Measurements from ENCODE around the gene F11.
"Not testable (repeated sequence)": the region's sequence is repeated elsewhere in the genome, so short reads cannot be mapped to it uniquely, and the experiment has no call there.

Gene F11

GRCh38 chr4:186265683-186266652 is at the start of gene F11:
Gene F11, plus strand, starts transcription at chr4:186266189. Its CDS starts 948 bp downstream, at chr4:186267137.
- no peak for DNase-seq (ENCODE audit: low spot score)

GRCh38 chr4:186216465-186217024 is 49.4 kb upstream of the F11 start:
- DNase-seq (ENCODE audit: low spot score) = no peak

DNA sequence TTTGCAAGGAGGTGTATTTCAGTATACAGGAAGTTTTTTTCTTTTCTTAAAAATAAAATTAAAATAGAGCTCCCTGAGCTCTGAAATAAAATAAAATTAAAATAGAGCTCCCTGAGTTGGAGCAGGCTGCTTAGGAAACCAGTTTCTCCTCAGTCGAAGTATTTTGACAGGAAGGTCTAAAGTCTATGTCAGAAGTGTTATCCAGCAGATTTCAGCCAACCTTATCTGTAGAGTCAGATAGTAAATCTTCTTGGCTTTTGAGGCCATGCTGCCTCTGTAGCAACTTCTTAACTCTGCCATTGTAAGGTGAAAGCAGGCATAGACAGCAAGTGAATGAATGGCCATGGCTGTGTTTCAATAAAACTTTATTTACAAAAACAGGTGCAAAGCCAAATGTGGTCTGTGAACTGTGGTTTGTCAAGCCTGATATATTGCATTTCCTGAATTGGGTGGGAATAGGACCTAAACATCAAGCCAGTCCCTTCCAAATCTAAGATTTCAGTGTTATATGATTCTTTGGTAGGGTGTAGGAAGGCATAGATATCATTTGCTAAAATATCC is 48.2 kb upstream of the F11 start:
- DNase-seq (ENCODE audit: low spot score) = no peak

DNA sequence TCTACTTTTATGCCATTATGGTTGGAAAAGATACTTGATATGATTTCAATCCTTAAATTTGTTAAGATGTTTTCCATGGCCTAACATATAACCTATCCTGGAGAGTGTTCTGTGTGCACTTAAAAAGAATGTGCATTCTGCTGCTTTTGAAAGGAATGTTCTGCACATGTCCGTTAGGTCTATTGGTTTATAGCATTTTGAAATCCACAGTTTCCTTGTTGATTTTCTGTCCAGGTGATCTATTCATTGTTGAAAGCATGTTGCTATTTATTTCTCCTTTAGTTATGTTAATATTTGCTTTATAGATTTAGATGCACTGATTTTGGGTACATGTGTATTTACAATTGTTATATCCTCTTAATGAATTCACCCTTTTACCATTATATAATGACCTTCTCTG is 44.4 kb upstream of the F11 start:
- DNase-seq (ENCODE audit: low spot score) = no peak

- DNase-seq (ENCODE audit: low spot score) = no peak
Measured at GRCh38 chr4:186225848-186226247, 40.1 kb upstream of the F11 start.

DNA sequence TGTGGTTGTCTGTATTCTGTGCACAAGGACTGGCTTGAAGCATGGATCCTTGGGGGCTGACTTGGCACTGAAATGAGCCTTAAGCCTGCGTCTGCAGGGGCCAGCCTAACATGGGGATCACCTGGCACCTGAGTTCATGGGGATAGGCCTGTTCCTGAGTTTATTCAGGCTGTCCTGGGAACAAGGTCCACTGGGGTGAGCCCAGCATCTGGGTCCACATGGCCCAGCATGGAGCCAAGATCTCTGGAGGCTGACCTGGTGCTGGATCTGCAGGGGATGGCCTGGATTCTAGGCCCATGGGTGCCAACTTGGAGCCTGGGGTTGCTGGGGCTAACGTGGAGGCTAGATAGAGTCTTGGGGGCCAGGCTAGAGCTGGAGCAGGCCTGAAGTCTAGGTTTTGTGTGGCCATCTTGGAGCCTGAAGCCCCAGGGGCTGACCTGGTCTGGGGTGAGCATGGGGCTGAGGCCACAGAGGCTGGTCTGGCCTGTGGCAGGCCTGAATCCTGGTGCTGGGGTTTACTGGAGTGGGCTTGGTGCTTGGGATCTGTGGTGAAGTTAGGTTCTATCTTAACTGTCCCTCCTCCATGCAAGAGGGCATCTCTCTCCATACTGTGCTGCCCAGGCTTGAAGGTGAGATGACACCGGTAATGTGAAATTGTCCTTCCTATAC is 39.3 kb upstream of the F11 start:
- no peak for DNase-seq (ENCODE audit: low spot score)

- peak; percentile 6 for DNase-seq (ENCODE audit: low spot score)
Measured at GRCh38 chr4:186227221-186227620, 38.8 kb upstream of the F11 start, which contains the start of gene KLKB1. Gene KLKB1, plus strand, starts transcription at chr4:186227507. Its CDS starts 689 bp downstream, at chr4:186228196.

GRCh38 chr4:186227744-186228513 is 38.1 kb upstream of the F11 start:
- DNase-seq (ENCODE audit: low spot score) = no peak

GRCh38 chr4:186228514-186228894 is 37.5 kb upstream of the F11 start:
- DNase-seq (ENCODE audit: low spot score) = no peak

DNA sequence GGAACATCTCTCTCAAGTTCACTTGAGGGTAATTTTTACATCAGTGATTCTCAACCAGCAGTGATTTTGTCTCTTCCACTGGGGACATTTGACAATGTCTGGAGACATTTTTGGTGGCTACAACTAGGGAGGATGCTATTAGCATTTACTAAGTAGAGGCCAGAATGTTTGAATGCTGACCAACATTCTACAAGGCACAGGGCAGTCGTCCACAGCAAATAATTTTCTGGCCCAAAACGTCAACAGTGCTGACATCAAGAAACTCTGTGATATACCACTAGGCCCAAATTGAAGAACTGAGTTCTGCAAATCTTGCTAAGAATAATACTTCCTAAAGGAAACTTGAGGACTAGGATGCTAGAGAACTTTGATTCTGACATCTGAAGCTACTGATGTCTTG is 31.6 kb upstream of the F11 start:
- DNase-seq (ENCODE audit: low spot score) = no peak

GRCh38 chr4:186236126-186236525 is 29.9 kb upstream of the F11 start:
- DNase-seq (ENCODE audit: low spot score) = no peak

- no peak for DNase-seq (ENCODE audit: low spot score)
Measured at GRCh38 chr4:186240452-186240847, 25.5 kb upstream of the F11 start.

DNA sequence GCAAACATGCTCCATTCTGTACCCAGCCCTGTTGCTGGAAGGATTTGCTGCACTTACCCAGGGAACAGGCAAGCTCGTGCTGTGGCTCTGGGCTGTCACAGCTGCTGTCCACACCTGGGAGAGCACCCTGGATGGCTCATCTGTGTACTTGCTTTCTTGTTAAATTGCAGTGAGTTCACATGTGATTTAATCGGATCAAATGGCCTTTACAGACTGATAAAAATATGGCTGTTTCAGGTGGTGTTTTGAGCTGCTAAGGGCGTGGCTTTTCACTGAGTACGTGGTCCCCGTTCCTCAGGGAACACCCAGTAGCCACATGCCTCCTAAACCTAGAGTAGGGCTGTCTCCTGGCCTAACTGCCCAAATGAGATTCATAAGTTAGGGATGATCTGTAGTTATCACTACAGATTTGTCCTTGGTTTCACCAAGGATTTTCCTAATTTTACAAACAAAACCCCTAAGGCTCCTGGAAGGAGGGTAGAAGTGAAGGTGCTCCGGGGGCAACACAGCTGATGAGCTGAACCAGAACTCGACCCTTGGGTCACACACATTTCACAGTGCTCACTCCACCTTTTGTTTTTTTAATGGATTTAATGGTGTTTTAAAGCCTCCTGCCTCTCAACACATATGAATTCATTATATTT is 25.0 kb upstream of the F11 start:
- DNase-seq (ENCODE audit: low spot score) = no peak

- DNase-seq (ENCODE audit: low spot score) = no peak
Measured at GRCh38 chr4:186241616-186242015, 24.4 kb upstream of the F11 start.

DNA sequence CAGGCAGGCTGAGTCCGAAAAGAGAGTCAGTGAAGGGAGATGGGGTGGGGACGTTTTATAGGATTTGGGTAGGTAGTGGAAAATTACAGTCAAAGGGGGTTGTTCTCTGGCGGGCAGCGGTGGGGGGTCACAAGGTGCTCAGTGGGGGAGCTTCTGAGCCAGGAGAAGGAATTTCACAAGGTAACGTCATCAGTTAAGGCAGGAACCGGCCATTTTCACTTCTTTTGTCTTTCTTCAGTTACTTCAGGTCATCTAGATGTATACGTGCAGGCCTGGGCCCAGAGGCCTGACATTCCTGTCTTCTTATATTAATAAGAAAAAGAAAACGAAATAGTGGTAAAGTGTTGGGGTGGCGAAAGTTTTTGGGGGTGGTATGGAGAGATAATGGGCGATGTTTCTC is 24.0 kb upstream of the F11 start:
- DNase-seq (ENCODE audit: low spot score) = not testable (repeated sequence)

DNA sequence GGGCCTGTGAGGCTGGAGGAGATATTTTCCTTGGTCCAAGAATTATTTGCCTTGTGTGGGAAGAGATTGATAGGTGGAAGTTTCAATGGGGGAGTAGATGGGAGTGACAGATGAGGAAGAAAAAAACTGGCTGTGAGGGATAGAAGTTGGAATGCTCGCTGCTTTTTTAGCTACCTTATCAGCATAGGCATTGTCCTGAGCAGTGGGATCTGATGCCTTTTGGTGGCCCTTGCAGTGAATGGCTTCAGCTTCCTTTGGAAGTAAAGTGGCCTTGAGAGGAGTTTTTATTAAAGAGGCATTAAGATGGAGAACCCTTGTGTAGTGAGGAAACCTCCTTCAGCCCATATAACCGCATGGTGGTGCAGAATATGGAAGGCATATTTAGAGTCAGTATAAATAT is 22.7 kb upstream of the F11 start:
- DNase-seq (ENCODE audit: low spot score) = no peak

DNA sequence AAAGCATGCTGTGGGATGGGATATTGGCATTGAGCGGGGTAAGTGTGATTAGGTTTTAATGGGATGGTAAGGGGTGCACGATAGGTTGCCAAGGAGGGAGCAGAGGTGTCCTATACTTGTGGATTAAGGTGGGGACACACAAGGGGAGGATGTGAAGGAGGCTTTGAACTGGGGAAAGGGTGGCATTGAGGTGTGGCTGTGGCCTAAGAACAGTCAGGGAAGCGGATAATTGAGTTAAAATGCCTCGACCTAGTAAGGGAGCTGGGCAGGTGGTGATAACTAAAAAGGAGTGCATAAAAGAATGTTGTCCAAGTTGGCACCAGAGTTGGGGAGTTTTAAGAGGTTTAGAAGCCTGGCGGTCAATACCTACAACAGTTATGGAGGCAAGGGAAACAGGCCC is 21.2 kb upstream of the F11 start:
- no peak for DNase-seq (ENCODE audit: low spot score)

- DNase-seq (ENCODE audit: low spot score) = not testable (repeated sequence)
Measured at GRCh38 chr4:186247062-186247752, 18.8 kb upstream of the F11 start.

GRCh38 chr4:186248643-186249042 is 17.3 kb upstream of the F11 start:
- DNase-seq (ENCODE audit: low spot score) = no peak
